Neural progenitor cell (in vitro differentiated cells): Measurements from ENCODE around the gene TPST2. TPM values are rescaled to one million over a fixed set of nuclear protein-coding genes. Genes with fewer than 3 reads are reported as not detected.
A peak's percentile ranks its signal among the peaks of the same experiment; 100 is the strongest.

ENCODE experiments used
- DNase-seq: peaks from one replicate; pipeline ENCODE4 v3.0.0-alpha.2; 2016; ENCODE audit warnings: low spot score
- H2AFZ ChIP-seq: fragments of 200-600 bp; sonication (generic); replicated peaks from 2 replicates; pipeline ENCODE4 v1.6.1; 2016; ENCODE audit warnings: antibody characterized with exemption
- H3F3A ChIP-seq: fragments of 200-600 bp; sonication (generic); 2 replicates; pipeline ENCODE4 v1.6.1; 2016; ENCODE audit warnings: antibody characterized with exemption, low read depth
- H3K27ac ChIP-seq: fragments of 200-600 bp; sonication (generic); 2 replicates; pipeline ENCODE4 v1.5.1; 2016; ENCODE audit warnings: mild to moderate bottlenecking
- H3K27me3 ChIP-seq: fragments of 200-600 bp; sonication (generic); 2 replicates; pipeline ENCODE4 v1.6.1; 2016; ENCODE audit warnings: mild to moderate bottlenecking, moderate library complexity
- H3K36me3 ChIP-seq: fragments of 200-600 bp; sonication (generic); 2 replicates; pipeline ENCODE4 v1.5.1; 2016
- H3K4me1 ChIP-seq: fragments of 200-600 bp; sonication (generic); 2 replicates; pipeline ENCODE4 v1.6.1; 2016; ENCODE audit warnings: mixed run types
- H3K4me2 ChIP-seq: fragments of 200-600 bp; sonication (generic); 2 replicates; pipeline ENCODE4 v1.6.1; 2016
- H3K4me3 ChIP-seq: fragments of 200-600 bp; sonication (generic); 2 replicates; pipeline ENCODE4 v1.5.1; 2016
- H3K79me2 ChIP-seq: fragments of 200-600 bp; sonication (generic); 2 replicates; pipeline ENCODE4 v1.6.1; 2016; ENCODE audit warnings: low read depth
- H3K9ac ChIP-seq: fragments of 200-600 bp; sonication (generic); 2 replicates; pipeline ENCODE4 v1.6.1; 2016
- H3K9me3 ChIP-seq: fragments of 200-600 bp; sonication (generic); 2 replicates; pipeline ENCODE4 v1.5.1; 2016; ENCODE audit warnings: low read depth
- H4K20me1 ChIP-seq: fragments of 200-600 bp; sonication (generic); 2 replicates; pipeline ENCODE4 v1.6.1; 2016; ENCODE audit warnings: low read depth
- H3K27ac Mint-ChIP-seq: 3 replicates; pipeline ENCODE4 v1.8.0; 2021; ENCODE audit warnings: mixed read lengths
- H3K27me3 Mint-ChIP-seq: 2 replicates; pipeline ENCODE4 v1.8.0; 2022; ENCODE audit warnings: low read depth, mild to moderate bottlenecking, inconsistent platforms, moderate library complexity, mixed read lengths; ENCODE audit not compliant: insufficient read depth
- H3K36me3 Mint-ChIP-seq: 3 replicates; pipeline ENCODE4 v1.8.0; 2021; ENCODE audit warnings: mixed read lengths
- H3K4me1 Mint-ChIP-seq: 3 replicates; pipeline ENCODE4 v1.8.0; 2021; ENCODE audit warnings: mixed read lengths
- H3K4me3 Mint-ChIP-seq: 3 replicates; pipeline ENCODE4 v1.8.0; 2021; ENCODE audit warnings: mild to moderate bottlenecking, moderate library complexity, mixed read lengths
- H3K9me3 Mint-ChIP-seq: 3 replicates; pipeline ENCODE4 v1.8.0; 2020; ENCODE audit warnings: mixed read lengths
- CTCF ChIP-seq: fragments of 200-600 bp; sonication (generic); IDR thresholded peaks from 2 replicates; pipeline ENCODE4 v1.5.1; 2017; ENCODE audit warnings: antibody characterized with exemption, mild to moderate bottlenecking
- EZH2 ChIP-seq: fragments of 200-600 bp; sonication (generic); IDR thresholded peaks from 2 replicates; pipeline ENCODE4 v1.6.1; 2017; ENCODE audit warnings: antibody characterized with exemption, mild to moderate bottlenecking, moderate library complexity
- EZH2phosphoT487 ChIP-seq: fragments of 200-600 bp; sonication (generic); IDR thresholded peaks from 2 replicates; pipeline ENCODE4 v1.6.1; 2017; ENCODE audit warnings: antibody characterized with exemption
- total RNA-seq: library from RNA; depleted of rRNA; stranded (reverse); fragments of >200 nt; gene quantifications from 2 replicates; pipeline ENCODE4 v1.2.3, GENCODE V29; 2015; ENCODE audit warnings: low replicate concordance

The TPST2 gene
- total RNA-seq, 1 donor from 2014 or later, result 31.7 TPM

- H3K9me3 Mint-ChIP-seq, result no peaks in the 10 kb centered on the region
- peaks cover 15% of the 10 kb centered on the region for H3K36me3 Mint-ChIP-seq
- peak overlapping the region; percentile 23 for H3K4me3 ChIP-seq
- peaks cover 4% of the 10 kb centered on the region for H4K20me1 ChIP-seq
- peak overlapping the region; percentile 28 for H3K27ac Mint-ChIP-seq
- peaks cover 57% of the 10 kb centered on the region for H3K79me2 ChIP-seq
- H3K9me3 ChIP-seq, result no peaks in the 10 kb centered on the region
- H2AFZ ChIP-seq, result no peak overlapping the region
- H3K4me3 Mint-ChIP-seq, result peak overlapping the region; percentile 30
- DNase-seq, result no peak
- H3K27ac ChIP-seq, result no peak overlapping the region
- peak overlapping the region; percentile 41 for H3K9ac ChIP-seq
- no peaks in the 10 kb centered on the region for H3K27me3 ChIP-seq
- H3F3A ChIP-seq, result peaks cover 11% of the 10 kb centered on the region
- peaks cover 55% of the 10 kb centered on the region for H3K4me1 Mint-ChIP-seq
- peaks cover 17% of the 10 kb centered on the region for H3K4me1 ChIP-seq
- TF ChIP-seq CTCF (no peak), EZH2 (no peak), EZH2phosphoT487 (no peak)
- H3K4me2 ChIP-seq, result peak overlapping the region; percentile 62
- no peaks in the 10 kb centered on the region for H3K36me3 ChIP-seq
- peaks cover 3% of the 10 kb centered on the region for H3K27me3 Mint-ChIP-seq
Observed at GRCh38 chr22:26479043-26479791, 110.7 kb downstream of the TPST2 start.

- Histone ChIP-seq H3K4me1 (peaks cover 10% of the 10 kb centered on the region), H3K4me3 (no peak overlapping the region), H3K36me3 (no peaks in the 10 kb centered on the region), H3K79me2 (peaks cover 44% of the 10 kb centered on the region), H4K20me1 (peaks cover 4% of the 10 kb centered on the region), H3F3A (no peaks in the 10 kb centered on the region), H2AFZ (no peak overlapping the region), H3K27ac (no peak overlapping the region), H3K9me3 (no peaks in the 10 kb centered on the region), H3K4me2 (no peak overlapping the region), H3K9ac (no peak overlapping the region), H3K27me3 (no peaks in the 10 kb centered on the region)
- Mint-ChIP-seq H3K36me3 (peaks cover 21% of the 10 kb centered on the region), H3K4me1 (peaks cover 43% of the 10 kb centered on the region), H3K27me3 (peaks cover 3% of the 10 kb centered on the region), H3K27ac (peak overlapping the region; percentile 50), H3K9me3 (no peaks in the 10 kb centered on the region), H3K4me3 (no peak overlapping the region)
- no peak for DNase-seq
- TF ChIP-seq EZH2 (no peak), EZH2phosphoT487 (no peak), CTCF (no peak)
Observed at GRCh38 chr22:26477341-26477731, 112.6 kb downstream of the TPST2 start.

GRCh38 chr22:26476705-26477340, 113.1 kb downstream of the TPST2 start:
- H3K9ac ChIP-seq, result no peak overlapping the region
- no peak overlapping the region for H3K4me2 ChIP-seq
- H4K20me1 ChIP-seq, result peaks cover 4% of the 10 kb centered on the region
- peaks cover 10% of the 10 kb centered on the region for H3K4me1 ChIP-seq
- Mint-ChIP-seq H3K27me3 (peaks cover 3% of the 10 kb centered on the region), H3K27ac (peak overlapping the region; percentile 82), H3K4me1 (peaks cover 39% of the 10 kb centered on the region), H3K36me3 (peaks cover 21% of the 10 kb centered on the region), H3K9me3 (no peaks in the 10 kb centered on the region), H3K4me3 (peak overlapping the region; percentile 44)
- no peaks in the 10 kb centered on the region for H3K27me3 ChIP-seq
- no peak overlapping the region for H3K27ac ChIP-seq
- no peaks in the 10 kb centered on the region for H3K36me3 ChIP-seq
- H2AFZ ChIP-seq, result no peak overlapping the region
- H3K4me3 ChIP-seq, result no peak overlapping the region
- DNase-seq, result no peak
- peaks cover 39% of the 10 kb centered on the region for H3K79me2 ChIP-seq
- H3F3A ChIP-seq, result no peaks in the 10 kb centered on the region
- no peaks in the 10 kb centered on the region for H3K9me3 ChIP-seq
- TF ChIP-seq CTCF (no peak), EZH2 (no peak), EZH2phosphoT487 (no peak)
